Esophagus mucosa (tissue), 1 donor: ENCODE measurements around the gene RTL5. TPM values are rescaled to one million over a fixed set of nuclear protein-coding genes. Genes with fewer than 3 reads are reported as not detected.

Experiments used
- ATAC-seq: fragments of 200-7000 bp; cut with Tn5 transposase; one replicate; pipeline ENCODE4 v1.9.1; 2020
- total RNA-seq: library from RNA; stranded (reverse); gene quantifications from one replicate; pipeline ENCODE4 v1.2.4, GENCODE V29; 2023
- donor health status: DM: yes; HTN: yes; CAD: no.

RTL5 gene
- total RNA-seq, 1 donor from 2014 or later = 0.20 TPM

DNA sequence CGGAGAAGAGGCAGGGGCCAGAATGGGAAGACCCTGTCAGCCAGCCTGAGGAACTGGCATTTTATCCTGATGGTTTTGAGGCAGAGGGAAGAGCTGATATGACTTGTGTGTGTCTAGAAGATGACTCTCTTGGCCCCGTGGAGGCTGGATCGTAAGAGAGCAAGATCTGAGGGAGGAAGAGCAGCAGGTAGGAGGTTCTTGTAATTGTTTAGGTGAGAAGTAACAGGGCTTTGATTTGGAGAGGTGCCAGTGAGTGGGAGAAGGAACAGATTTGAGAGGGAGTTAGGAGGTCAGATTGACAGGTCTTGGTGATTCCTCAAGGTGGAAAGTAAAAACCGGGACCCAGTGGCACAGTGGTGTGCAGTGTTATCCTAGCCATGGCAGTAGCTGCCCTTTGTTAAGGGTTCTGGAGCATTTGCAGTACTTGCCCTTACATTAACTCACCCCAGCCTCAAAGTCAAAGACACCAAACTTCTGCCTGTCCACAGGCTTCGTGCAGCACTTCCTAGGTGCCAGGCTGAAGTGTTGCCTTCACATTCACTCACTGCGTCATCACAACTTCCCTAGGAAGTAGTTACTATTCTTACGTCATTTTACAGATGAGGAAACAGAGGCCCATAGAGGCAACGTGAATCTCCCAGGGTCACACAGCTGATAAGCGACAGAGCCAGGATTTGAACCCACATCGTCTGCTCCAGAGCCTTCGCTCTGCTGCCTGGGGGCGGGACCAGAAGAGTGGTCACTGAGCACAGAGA, 23.7 kb downstream of the RTL5 start:
- ATAC-seq = no peak

DNA sequence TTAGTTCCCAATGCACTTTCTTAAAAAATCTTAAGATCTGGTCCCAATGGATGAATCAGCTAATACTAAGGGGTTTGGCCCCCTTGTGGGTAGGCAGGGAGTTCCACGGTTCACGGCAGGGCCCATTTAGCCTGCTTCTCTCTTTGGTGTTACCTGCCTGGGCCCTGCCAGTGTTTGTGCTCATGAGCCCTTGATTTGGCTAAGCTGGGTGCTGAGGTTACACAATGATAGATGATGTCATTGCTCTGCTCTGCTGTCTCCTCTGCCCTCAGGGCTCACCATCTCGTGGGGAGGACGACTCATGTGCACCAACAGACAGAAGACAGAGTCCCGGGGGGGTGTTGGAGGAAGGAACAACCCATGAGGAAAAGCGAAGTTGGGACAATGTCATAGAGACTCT, 24.4 kb downstream of the RTL5 start:
- ATAC-seq = peak; percentile 55

- no peak for ATAC-seq
Observed at GRCh38 chrX:72105436-72105835, 26.3 kb downstream of the RTL5 start.

DNA sequence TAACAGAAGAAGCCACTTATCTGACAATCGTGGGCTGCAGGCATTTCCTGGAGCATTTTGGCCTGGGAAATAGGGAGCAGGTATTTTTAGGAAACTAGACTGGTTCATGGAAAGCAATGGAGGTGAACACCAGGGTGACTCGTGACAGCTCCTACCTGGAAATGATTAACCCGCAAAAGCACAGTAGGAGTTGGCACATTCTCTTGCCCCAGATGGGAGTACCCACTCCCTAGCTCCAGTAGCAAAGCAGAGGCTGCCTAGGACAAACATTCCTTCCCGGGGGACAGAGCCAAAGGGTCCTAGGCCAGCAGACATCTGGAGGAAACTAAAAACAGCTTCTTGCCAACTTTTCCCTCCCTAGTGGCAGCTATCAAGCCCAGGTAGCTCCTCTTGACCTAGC, 29.0 kb downstream of the RTL5 start:
- no peak for ATAC-seq

DNA sequence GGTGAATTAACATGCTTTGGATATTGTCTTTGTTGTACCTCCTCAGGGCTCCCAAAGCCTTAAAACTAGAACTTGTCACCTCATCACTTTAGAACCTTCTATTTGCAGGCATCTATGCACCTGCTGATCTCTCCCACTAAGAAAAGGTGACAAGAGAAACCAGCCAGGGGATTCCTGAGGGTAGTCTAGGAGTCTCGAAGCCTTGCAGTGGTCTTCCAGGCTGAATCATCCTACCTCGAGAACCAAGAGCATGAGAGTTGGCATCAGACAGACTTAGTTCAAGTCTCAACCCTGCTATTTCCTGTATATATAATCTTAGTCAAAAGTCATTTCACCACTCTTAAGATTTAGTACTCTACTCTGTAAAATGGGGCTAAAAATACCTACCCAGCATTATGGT, 29.6 kb downstream of the RTL5 start:
- ATAC-seq = no peak

GRCh38 chrX:72101597-72102037, 30.1 kb downstream of the RTL5 start:
- peak; percentile 20 for ATAC-seq

DNA sequence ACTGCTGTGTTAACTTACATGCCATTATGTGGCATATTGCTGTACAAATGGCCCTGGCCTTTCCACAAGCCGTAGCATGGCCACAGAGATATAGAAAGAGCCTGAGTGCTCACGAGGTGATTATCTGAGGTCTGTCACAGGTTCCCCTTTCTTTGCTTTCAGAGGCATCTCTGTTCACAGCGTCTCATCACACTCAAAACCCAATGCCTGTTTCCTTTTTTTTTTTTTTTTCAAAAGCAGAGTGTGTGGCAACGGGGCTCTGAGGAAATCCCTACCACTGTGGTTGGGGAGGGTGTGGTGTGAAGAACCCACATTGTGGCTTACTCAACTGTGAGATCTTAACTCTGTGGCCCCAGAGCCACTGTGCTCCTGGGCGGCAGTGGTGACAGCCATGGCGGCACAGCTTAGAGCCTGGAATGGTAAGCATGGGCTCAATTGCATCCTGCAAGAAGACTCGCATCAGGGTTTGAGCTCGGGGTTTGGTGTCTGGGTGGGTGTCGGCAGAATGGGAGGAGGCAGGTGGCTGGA, 30.8 kb downstream of the RTL5 start:
- peak; percentile 56 for ATAC-seq

GRCh38 chrX:72100051-72100755, 31.5 kb downstream of the RTL5 start:
- ATAC-seq = no peak

GRCh38 chrX:72097098-72097497, 34.6 kb downstream of the RTL5 start:
- no peak for ATAC-seq

DNA sequence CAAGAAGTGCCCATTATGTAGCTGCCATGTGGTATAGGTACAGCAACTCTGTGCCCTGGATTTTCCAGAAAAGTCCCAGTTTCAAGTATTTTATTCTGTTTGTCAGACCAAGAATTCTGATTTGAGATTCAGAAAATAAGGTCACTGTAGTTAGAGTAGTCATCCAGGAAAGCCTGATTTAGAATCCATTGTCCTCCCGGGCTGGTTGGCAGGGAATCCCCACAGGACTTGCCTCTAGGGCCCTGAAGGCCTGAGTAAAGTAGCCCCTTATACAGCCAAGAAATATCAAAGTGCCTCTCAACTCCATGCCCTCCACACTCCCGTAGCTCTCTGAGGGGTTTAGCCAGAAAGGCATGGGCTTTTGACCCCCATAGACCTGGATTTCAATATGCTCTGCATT, 36.3 kb downstream of the RTL5 start:
- no peak for ATAC-seq

DNA sequence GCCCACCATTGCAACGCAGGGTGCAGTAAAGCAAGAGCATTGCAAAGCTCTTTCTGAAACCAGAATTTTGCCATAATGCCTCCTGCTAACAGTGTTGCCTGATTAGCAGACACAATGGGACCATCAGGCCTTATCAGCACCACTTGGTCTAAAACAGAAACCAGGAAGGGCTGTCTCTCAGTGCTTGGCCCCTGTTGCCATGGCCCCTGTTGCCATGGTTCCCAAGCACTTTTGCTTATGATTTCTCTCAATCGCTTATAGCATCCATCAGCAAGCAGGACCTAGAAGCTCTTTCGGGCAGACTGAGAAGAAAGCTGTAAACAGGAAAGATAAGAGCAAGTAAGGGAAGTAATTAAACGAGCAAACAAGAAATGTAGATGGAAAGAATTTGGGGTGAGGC, 36.8 kb downstream of the RTL5 start:
- ATAC-seq = no peak

- no peak for ATAC-seq
Observed at GRCh38 chrX:72089254-72089653, 42.5 kb downstream of the RTL5 start.

DNA sequence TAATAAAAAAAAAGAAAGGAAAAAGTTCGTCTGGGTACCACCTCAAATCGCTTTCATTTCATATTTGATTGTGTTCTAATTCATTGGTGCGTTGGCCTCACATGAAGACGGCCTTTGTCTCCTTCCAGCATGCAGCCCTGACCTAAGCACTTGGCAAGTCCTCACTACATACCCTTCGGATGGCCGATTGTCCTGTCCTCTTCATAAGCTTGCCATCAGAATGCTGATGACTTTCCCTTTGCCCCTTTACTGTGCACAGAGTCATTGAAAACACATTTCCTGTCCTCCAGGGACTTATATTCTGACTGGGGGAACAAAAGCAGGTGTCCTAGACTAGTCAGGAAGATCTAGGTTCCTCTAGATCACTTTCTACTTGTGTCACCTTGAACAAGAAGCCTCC, 43.0 kb downstream of the RTL5 start:
- ATAC-seq = no peak

GRCh38 chrX:72086995-72087394, 44.7 kb downstream of the RTL5 start:
- no peak for ATAC-seq

- ATAC-seq = no peak
Observed at GRCh38 chrX:72084114-72084513, 47.6 kb downstream of the RTL5 start.

- ATAC-seq = no peak
Observed at GRCh38 chrX:72083291-72083690, 48.4 kb downstream of the RTL5 start.

GRCh38 chrX:72081605-72082320, 50.0 kb downstream of the RTL5 start:
- no peak for ATAC-seq

- ATAC-seq = no peak
Observed at GRCh38 chrX:72080800-72081199, 50.9 kb downstream of the RTL5 start.

DNA sequence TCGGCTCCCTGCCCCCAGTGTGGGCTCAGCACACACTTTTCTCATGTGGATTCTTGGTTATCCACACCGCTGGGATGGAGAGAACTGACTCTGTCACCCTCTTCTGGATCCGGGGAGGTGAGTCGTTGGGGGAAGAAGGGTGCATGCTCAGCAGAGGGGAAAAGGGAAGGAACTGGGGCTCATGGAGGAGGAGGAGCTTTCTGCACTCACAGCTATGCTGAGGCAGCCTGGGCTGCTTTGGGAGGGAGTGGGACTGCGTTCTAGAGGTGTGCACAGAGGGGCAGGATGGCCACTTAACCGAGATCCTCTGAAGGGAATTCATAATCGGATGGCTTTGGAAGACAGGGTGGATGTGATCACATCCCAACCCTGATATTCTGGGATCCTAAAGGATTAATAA, 51.6 kb downstream of the RTL5 start:
- no peak for ATAC-seq

GRCh38 chrX:72079607-72080006, 52.1 kb downstream of the RTL5 start:
- peak; percentile 56 for ATAC-seq

- no peak for ATAC-seq
Observed at GRCh38 chrX:72078411-72078810, 53.3 kb downstream of the RTL5 start.
